BLaER1 (cell line): ENCODE data around the gene LIN37.

Experiments used
- H3K27ac ChIP-seq: shearing (Covaris generic); formaldehyde crosslinking; 2 replicates; pipeline ENCODE4 v1.8.1; 2022
- H3K27me3 ChIP-seq: shearing (Covaris generic); formaldehyde crosslinking; 2 replicates; pipeline ENCODE4 v1.8.1; 2022
- H3K36me3 ChIP-seq: shearing (Covaris generic); formaldehyde crosslinking; 2 replicates; pipeline ENCODE4 v1.8.1; 2022
- H3K4me1 ChIP-seq: shearing (Covaris generic); formaldehyde crosslinking; 2 replicates; pipeline ENCODE4 v1.8.1; 2022
- H3K4me2 ChIP-seq: shearing (Covaris generic); formaldehyde crosslinking; 2 replicates; pipeline ENCODE4 v1.8.1; 2022
- H3K4me3 ChIP-seq: shearing (Covaris generic); formaldehyde crosslinking; 2 replicates; pipeline ENCODE4 v1.8.1; 2022
- H3K9ac ChIP-seq: shearing (Covaris generic); formaldehyde crosslinking; 2 replicates; pipeline ENCODE4 v1.8.1; 2022
- H3K9me3 ChIP-seq: shearing (Covaris generic); formaldehyde crosslinking; 2 replicates; pipeline ENCODE4 v1.8.1; 2022
- H4K20me1 ChIP-seq: shearing (Covaris generic); formaldehyde crosslinking; 2 replicates; pipeline ENCODE4 v1.8.1; 2022
- Cebpa-rat ChIP-seq: shearing (Covaris generic); IDR thresholded peaks from 2 replicates; pipeline ENCODE4 v1.8.1; 2022

Gene LIN37

GRCh38 chr19:35713904-35714495 is 34.4 kb upstream of the LIN37 start:
- 0 out of 2 replicates have a peak, but pooled peaks cover 3% of the 10 kb centered on the region for H3K27me3 ChIP-seq
- no peaks in the 10 kb centered on the region for H3K9me3 ChIP-seq
- H3K36me3 ChIP-seq, result no peaks in the 10 kb centered on the region
- H3K27ac ChIP-seq, result no peak overlapping the region
- H3K4me2 ChIP-seq, result no peak overlapping the region
- H3K4me1 ChIP-seq, result peaks cover 39% of the 10 kb centered on the region
- peak overlapping the region; percentile 19; the same call in 1 of the 2 replicates for H3K9ac ChIP-seq
- H3K4me3 ChIP-seq, result no peak overlapping the region
- no peak for TF ChIP-seq Cebpa-rat
- H4K20me1 ChIP-seq, result peaks cover 15% of the 10 kb centered on the region

DNA sequence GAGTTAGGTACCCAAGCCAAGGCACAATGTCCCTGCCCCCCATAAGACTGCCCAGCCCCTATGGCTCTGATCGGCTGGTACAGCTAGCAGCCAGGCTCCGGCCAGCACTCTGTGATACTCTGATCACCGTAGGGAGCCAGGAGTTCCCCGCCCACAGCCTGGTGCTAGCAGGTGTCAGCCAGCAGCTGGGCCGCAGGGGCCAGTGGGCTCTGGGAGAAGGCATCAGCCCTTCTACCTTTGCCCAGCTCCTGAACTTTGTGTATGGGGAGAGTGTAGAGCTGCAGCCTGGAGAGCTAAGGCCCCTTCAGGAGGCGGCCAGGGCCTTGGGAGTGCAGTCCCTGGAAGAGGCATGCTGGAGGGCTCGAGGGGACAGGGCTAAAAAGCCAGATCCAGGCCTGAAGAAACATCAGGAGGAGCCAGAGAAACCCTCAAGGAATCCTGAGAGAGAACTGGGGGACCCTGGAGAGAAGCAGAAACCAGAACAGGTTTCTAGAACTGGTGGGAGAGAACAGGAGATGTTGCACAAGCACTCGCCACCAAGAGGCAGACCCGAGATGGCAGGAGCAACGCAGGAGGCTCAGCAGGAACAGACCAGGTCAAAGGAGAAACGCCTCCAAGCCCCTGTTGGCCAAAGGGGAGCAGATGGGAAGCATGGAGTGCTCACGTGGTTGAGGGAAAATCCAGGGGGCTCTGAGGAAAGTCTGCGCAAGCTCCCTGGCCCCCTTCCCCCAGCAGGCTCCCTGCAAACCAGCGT is 33.6 kb upstream of the LIN37 start:
- H3K27me3 ChIP-seq, result 0 out of 2 replicates have a peak, but pooled peaks cover 3% of the 10 kb centered on the region
- H3K36me3 ChIP-seq, result peaks cover 6% of the 10 kb centered on the region
- H3K4me2 ChIP-seq, result peak overlapping the region; percentile 97
- H3K9ac ChIP-seq, result no peak overlapping the region
- peaks cover 47% of the 10 kb centered on the region for H3K4me1 ChIP-seq
- peak overlapping the region; percentile 76; the same call in 1 of the 2 replicates for H3K4me3 ChIP-seq
- H3K9me3 ChIP-seq, result no peaks in the 10 kb centered on the region
- H3K27ac ChIP-seq, result no peak overlapping the region
- H4K20me1 ChIP-seq, result peaks cover 23% of the 10 kb centered on the region
- 0 out of 2 replicates have a peak, but pooled peaks have one; percentile 35 for TF ChIP-seq Cebpa-rat

GRCh38 chr19:35715355-35715809 is 33.0 kb upstream of the LIN37 start:
- Histone ChIP-seq H3K9ac (peak overlapping the region; percentile 95), H3K9me3 (no peaks in the 10 kb centered on the region), H3K4me3 (peak overlapping the region; percentile 76), H3K36me3 (peaks cover 12% of the 10 kb centered on the region), H3K27me3 (0 out of 2 replicates have a peak, but pooled peaks cover 3% of the 10 kb centered on the region), H3K4me2 (peak overlapping the region; percentile 97), H3K27ac (peak overlapping the region; percentile 95; the same call in 1 of the 2 replicates), H4K20me1 (peaks cover 27% of the 10 kb centered on the region), H3K4me1 (peaks cover 49% of the 10 kb centered on the region)
- no peak for TF ChIP-seq Cebpa-rat

GRCh38 chr19:35715981-35716800 is 32.2 kb upstream of the LIN37 start:
- Histone ChIP-seq H4K20me1 (peaks cover 31% of the 10 kb centered on the region), H3K4me1 (peaks cover 49% of the 10 kb centered on the region), H3K27me3 (0 out of 2 replicates have a peak, but pooled peaks cover 3% of the 10 kb centered on the region), H3K9ac (peak overlapping the region; percentile 95), H3K27ac (peak overlapping the region; percentile 95), H3K4me3 (peak overlapping the region; percentile 76), H3K9me3 (no peaks in the 10 kb centered on the region), H3K4me2 (peak overlapping the region; percentile 97), H3K36me3 (peaks cover 18% of the 10 kb centered on the region)
- no peak for TF ChIP-seq Cebpa-rat

DNA sequence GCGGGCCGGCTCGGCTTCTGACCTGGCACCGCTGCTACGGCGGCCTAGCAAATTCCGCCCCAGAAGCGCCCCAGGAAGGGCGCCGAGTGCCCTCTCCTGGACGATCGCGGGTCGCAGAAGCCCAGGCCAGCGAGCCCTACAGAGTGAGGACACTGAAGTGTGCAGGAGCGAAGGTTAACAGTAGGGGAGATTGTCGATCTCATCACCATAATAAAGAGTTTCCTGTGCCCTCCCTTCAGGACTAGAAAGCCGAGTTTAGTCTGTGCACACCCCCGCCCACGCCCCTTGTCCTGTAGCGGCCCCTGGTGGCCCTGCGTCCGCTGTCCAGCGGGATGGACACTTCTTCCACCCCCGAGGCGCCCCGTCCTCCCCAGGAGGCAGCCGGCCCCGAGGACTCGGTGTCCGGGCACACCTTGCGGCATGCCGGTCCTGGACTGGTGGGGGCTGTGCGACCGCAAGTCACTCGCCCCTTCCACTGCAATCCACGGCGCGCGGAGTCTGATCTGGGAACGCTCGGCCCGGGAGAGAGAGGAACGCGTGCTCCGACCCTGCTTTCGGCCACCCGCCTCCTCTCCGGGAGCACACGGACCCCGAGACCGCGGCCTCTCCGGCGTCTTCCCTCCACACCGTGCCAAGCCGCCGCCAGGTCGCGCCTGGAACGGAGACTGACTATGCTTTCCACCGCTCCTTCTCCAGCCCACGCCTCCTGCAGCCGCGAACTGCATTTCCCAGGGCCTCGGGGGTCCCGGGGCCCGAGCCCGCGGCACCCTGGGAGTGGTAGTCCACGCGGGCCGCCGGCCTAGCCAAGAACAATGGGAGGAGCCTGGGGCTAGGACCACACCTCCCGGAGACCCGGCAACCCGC is 31.3 kb upstream of the LIN37 start:
- H3K27ac ChIP-seq, result peak overlapping the region; percentile 95
- H3K9me3 ChIP-seq, result no peaks in the 10 kb centered on the region
- peak overlapping the region; percentile 97 for H3K4me2 ChIP-seq
- peak overlapping the region; percentile 95 for H3K9ac ChIP-seq
- peak overlapping the region; percentile 76 for H3K4me3 ChIP-seq
- peaks cover 26% of the 10 kb centered on the region for H3K36me3 ChIP-seq
- TF ChIP-seq Cebpa-rat, result no peak
- peaks cover 40% of the 10 kb centered on the region for H4K20me1 ChIP-seq
- H3K4me1 ChIP-seq, result peaks cover 48% of the 10 kb centered on the region
- H3K27me3 ChIP-seq, result 0 out of 2 replicates have a peak, but pooled peaks cover 3% of the 10 kb centered on the region

- Histone ChIP-seq H3K4me3 (peak within 1 kb of the TSS; percentile 76), H3K36me3 (peaks cover 34% of the 10 kb centered on the region), H3K9ac (peak within 1 kb of the TSS; percentile 95), H3K4me1 (peaks cover 40% of the 10 kb centered on the region), H3K4me2 (peak within 1 kb of the TSS; percentile 97), H4K20me1 (peaks cover 47% of the 10 kb centered on the region), H3K27me3 (0 out of 2 replicates have a peak, but pooled peaks cover 3% of the 10 kb centered on the region), H3K9me3 (no peaks in the 10 kb centered on the region), H3K27ac (peak within 1 kb of the TSS; percentile 95)
- no peak for TF ChIP-seq Cebpa-rat
Observed at GRCh38 chr19:35717665-35718344, 30.6 kb upstream of the LIN37 start, which contains the start of gene KMT2B. Gene KMT2B (plus strand): TSS chr19:35718003. CDS start chr19:35718019, 16 bp downstream.

DNA sequence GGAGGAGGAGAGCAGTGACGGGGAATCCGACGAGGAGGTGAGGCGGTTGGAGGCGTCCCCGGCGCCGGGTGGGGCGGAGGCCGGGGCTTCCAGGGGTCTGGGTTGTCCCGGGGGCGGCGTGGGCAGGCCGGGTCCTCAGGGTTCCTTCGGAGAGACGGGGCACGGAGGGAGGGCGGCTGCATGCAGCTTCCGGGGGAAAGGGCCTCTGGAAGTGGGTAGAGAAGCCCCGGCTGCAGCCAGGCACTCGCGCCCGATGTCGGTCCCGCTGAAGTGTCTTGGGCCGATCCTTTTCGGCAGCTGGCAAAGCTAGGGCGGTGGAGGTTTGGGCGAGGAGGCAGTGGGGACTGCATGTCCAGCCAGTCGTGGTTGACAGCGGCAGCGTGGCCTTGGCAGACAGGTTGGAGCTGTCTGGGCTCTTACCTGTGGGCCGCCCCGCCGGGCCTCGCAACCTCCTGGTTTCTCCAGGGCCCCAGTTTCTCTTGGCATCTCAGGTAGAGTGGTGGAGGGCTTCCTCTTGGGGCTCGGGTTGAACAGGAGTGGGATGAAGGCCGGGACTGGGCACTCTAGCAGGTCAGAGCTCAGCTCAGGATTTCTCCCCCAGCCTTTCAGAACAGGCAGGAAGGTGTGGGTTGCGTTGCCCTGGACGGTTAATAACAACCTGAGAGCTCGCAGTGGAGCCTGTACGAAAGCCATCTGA is 29.9 kb upstream of the LIN37 start:
- Histone ChIP-seq H3K27ac (peak overlapping the region; percentile 95), H3K4me1 (peaks cover 33% of the 10 kb centered on the region), H3K27me3 (0 out of 2 replicates have a peak, but pooled peaks cover 3% of the 10 kb centered on the region), H4K20me1 (peaks cover 54% of the 10 kb centered on the region), H3K9ac (peak overlapping the region; percentile 95), H3K4me2 (peak overlapping the region; percentile 89), H3K9me3 (no peaks in the 10 kb centered on the region), H3K36me3 (peaks cover 41% of the 10 kb centered on the region), H3K4me3 (peak overlapping the region; percentile 76)
- no peak for TF ChIP-seq Cebpa-rat
